ENCODE results near the gene ZNF750.

The ZNF750 gene

DNA sequence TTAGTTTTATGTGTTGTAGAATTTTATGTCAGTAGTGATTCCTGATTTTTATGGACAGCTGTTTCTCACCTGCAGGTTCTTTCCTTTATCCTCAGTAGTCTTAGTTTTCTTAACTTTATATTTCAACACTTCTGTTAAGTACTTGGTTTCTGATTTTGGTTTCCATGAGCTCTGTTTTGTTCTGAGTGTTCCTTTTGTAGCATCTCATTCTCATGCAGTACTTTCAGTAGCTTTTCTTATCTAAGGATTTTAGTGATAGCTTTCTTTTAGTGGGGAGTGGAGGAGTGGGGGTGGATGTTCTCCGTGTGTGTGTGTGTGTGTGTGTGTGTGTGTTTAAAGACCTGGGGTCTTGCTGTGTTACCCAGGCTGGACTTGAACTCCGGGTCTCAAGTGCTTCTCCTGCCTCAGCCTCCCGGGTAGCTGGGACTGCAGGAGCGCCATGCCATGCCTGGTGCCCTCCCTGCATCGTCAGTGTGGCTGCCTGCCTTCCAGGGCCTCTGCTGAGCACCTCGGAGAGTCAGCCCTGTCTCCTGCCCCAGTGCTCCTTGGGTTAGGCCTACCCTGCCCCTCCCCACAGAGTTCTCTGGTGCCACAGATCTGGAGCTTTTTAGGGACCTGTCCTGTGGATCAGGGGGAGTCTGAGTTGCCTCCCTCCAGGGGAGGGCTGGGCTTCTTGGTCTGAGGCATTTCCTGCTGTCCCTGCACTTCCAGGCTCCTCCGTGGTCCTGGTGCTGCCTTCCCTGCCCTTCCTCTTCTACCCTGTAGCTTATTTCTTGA lies 4.3 kb upstream of the ZNF750 start:
- no peak overlapping the region for H3K4me2 ChIP-seq (ENCODE audit: low read depth, low read length)
- no peaks in the 10 kb centered on the region for H3F3A ChIP-seq (ENCODE audit: insufficient read depth, low read length)
- no peak for DNase-seq
- no peaks in the 10 kb centered on the region for H3K36me3 ChIP-seq (replicated peaks; ENCODE audit: insufficient read depth, low read length)
- H3K4me3 ChIP-seq (ENCODE audit: low read length), result no peak overlapping the region
- H3K9ac ChIP-seq (ENCODE audit: low read length), result no peak overlapping the region
- no peaks in the 10 kb centered on the region for H3K27me3 ChIP-seq (replicated peaks; ENCODE audit: insufficient read depth, low read length)
- H3K4me1 ChIP-seq (ENCODE audit: low read length), result no peaks in the 10 kb centered on the region
- H3K27ac ChIP-seq (ENCODE audit: low read length), result no peak overlapping the region
- H4K20me1 ChIP-seq (ENCODE audit: insufficient read depth, low read length), result no peaks in the 10 kb centered on the region
- TF ChIP-seq EZH2 (optimal IDR thresholded peaks at IDR 0.05; ENCODE audit: low read depth, low read length) (no peak), EZH2phosphoT487 (IDR thresholded peaks at IDR 0.05; ENCODE audit: low read length) (no peak)
- TF ChIP-seq, protein P1, sequence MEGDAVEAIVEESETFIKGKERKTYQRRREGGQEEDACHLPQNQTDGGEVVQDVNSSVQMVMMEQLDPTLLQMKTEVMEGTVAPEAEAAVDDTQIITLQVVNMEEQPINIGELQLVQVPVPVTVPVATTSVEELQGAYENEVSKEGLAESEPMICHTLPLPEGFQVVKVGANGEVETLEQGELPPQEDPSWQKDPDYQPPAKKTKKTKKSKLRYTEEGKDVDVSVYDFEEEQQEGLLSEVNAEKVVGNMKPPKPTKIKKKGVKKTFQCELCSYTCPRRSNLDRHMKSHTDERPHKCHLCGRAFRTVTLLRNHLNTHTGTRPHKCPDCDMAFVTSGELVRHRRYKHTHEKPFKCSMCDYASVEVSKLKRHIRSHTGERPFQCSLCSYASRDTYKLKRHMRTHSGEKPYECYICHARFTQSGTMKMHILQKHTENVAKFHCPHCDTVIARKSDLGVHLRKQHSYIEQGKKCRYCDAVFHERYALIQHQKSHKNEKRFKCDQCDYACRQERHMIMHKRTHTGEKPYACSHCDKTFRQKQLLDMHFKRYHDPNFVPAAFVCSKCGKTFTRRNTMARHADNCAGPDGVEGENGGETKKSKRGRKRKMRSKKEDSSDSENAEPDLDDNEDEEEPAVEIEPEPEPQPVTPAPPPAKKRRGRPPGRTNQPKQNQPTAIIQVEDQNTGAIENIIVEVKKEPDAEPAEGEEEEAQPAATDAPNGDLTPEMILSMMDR (IDR thresholded peaks at IDR 0.05; ENCODE audit: low read length), result no peak
- H3K9me2 ChIP-seq (replicated peaks; ENCODE audit: insufficient read depth, low read length), result no peaks in the 10 kb centered on the region
- no peaks in the 10 kb centered on the region for H3K79me2 ChIP-seq (ENCODE audit: low read length)
- no peaks in the 10 kb centered on the region for H3K9me3 ChIP-seq (replicated peaks; ENCODE audit: insufficient read depth, low read length)
- H2AFZ ChIP-seq (ENCODE audit: low read length), result no peak overlapping the region

DNA sequence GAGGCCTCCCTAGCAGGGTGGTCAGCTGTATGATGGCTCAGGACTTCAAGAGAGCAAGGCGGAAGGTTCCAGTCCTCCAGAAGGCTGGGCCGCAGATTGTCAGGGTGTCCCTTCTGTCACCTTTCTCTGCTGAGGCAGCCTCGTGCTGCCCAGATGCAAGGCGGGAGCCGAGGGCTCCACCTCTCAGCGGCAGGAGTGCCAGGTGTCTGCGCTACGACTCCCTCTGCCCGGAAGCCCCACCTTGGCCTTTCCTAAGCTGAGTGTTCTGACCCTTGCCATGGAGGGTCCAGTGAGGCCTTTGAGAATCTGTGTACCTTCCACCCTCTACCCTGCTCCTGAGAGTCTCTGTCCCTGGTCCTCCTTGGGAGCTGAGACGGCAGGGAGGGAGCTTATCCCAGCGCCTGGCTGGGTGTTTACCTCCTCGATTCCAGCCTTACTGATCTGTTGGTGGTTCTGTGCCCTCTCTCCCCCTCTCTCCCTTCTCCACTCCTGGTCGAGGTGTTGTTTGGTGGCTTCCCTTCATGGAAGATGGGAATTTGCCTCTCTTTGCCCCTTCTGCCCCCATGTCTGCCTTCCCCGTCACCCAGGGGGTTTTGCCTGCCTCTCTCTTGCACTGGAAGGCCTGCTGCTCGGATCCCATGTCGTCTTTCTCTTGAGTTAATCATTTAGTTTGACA lies 2.2 kb upstream of the ZNF750 start:
- TF ChIP-seq, protein P1 (IDR thresholded peaks at IDR 0.05; ENCODE audit: low read length), result no peak
- TF ChIP-seq EZH2phosphoT487 (IDR thresholded peaks at IDR 0.05; ENCODE audit: low read length) (no peak), EZH2 (optimal IDR thresholded peaks at IDR 0.05; ENCODE audit: low read depth, low read length) (no peak)
- DNase-seq, result no peak
- Histone ChIP-seq H2AFZ (ENCODE audit: low read length) (no peak overlapping the region), H3K4me3 (ENCODE audit: low read length) (no peak overlapping the region), H4K20me1 (ENCODE audit: insufficient read depth, low read length) (no peaks in the 10 kb centered on the region), H3K9me2 (replicated peaks; ENCODE audit: insufficient read depth, low read length) (no peaks in the 10 kb centered on the region), H3K9me3 (replicated peaks; ENCODE audit: insufficient read depth, low read length) (no peaks in the 10 kb centered on the region), H3K36me3 (replicated peaks; ENCODE audit: insufficient read depth, low read length) (no peaks in the 10 kb centered on the region), H3K27ac (ENCODE audit: low read length) (no peak overlapping the region), H3F3A (ENCODE audit: insufficient read depth, low read length) (no peaks in the 10 kb centered on the region), H3K79me2 (ENCODE audit: low read length) (no peaks in the 10 kb centered on the region), H3K27me3 (replicated peaks; ENCODE audit: insufficient read depth, low read length) (no peaks in the 10 kb centered on the region), H3K4me1 (ENCODE audit: low read length) (no peaks in the 10 kb centered on the region), H3K4me2 (ENCODE audit: low read depth, low read length) (no peak overlapping the region), H3K9ac (ENCODE audit: low read length) (no peak overlapping the region)

DNA sequence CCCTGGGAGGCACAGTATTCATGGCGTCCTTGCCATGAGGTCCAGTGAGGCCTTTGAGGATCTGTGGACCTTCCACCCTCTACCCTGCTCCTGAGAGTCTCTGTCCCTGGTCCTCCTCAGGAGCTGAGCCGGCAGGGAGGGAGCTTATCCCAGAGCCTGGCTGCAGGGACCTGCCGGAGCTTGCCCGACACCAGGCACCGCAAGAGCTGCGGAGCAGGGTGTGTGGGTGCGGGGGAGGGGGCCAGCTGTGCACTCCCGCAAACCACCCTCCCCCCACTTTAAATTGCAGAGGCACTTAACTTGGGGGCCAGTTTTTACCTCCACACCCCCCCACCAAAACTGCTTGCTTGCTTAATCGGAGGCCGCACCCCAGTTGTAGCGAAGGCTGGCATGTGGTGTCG lies 609 bp upstream of the ZNF750 start:
- Histone ChIP-seq H3K9me2 (replicated peaks; ENCODE audit: insufficient read depth, low read length) (no peaks in the 10 kb centered on the region), H3K4me3 (ENCODE audit: low read length) (no peak overlapping the region), H4K20me1 (ENCODE audit: insufficient read depth, low read length) (no peaks in the 10 kb centered on the region), H3F3A (ENCODE audit: insufficient read depth, low read length) (no peaks in the 10 kb centered on the region), H3K27ac (ENCODE audit: low read length) (no peak overlapping the region), H3K9me3 (replicated peaks; ENCODE audit: insufficient read depth, low read length) (no peaks in the 10 kb centered on the region), H3K4me1 (ENCODE audit: low read length) (no peaks in the 10 kb centered on the region), H3K79me2 (ENCODE audit: low read length) (no peaks in the 10 kb centered on the region), H3K27me3 (replicated peaks; ENCODE audit: insufficient read depth, low read length) (no peaks in the 10 kb centered on the region), H3K4me2 (ENCODE audit: low read depth, low read length) (no peak overlapping the region), H2AFZ (ENCODE audit: low read length) (no peak overlapping the region), H3K36me3 (replicated peaks; ENCODE audit: insufficient read depth, low read length) (no peaks in the 10 kb centered on the region), H3K9ac (ENCODE audit: low read length) (no peak overlapping the region)
- no peak for TF ChIP-seq EZH2phosphoT487 (IDR thresholded peaks at IDR 0.05; ENCODE audit: low read length)
- TF ChIP-seq, protein P1 (IDR thresholded peaks at IDR 0.05; ENCODE audit: low read length), result no peak
- DNase-seq, result no peak

Measured in MM.1S (cell line).